VCaP (cell line): ENCODE data around the gene MAN2B2.

Experiments used
- H3K27ac ChIP-seq: fragments of 450-650 bp; 2 replicates; pipeline ENCODE4 v1.5.1; 2017
- TF ChIP-seq, protein P1 (sequence below): fragments of 450-650 bp; conservative IDR thresholded peaks from 2 replicates; pipeline ENCODE4 v1.5.1; 2017; ENCODE audit warnings: mild to moderate bottlenecking, moderate library complexity

MAN2B2 gene

DNA sequence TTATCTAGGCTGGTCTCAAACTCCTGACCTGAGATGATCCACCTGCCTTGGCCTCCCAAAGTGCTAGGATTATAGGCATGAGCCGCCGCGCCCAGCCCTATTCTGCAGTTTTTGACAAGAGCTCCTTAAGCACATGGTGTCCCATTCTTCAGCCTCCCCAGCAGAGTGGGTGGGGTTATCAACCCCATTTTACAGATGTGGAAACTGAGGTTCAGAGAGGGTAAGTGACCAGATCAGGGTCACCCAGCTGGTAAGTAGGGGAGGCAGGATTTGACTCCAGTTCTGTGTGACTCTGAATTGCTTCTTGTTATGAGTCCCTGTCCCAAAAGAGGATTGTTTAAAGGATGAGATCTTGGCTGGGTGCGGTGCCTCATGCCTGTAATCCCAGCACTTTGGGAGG is 14.5 kb downstream of the MAN2B2 start:
- TF ChIP-seq, protein P1, sequence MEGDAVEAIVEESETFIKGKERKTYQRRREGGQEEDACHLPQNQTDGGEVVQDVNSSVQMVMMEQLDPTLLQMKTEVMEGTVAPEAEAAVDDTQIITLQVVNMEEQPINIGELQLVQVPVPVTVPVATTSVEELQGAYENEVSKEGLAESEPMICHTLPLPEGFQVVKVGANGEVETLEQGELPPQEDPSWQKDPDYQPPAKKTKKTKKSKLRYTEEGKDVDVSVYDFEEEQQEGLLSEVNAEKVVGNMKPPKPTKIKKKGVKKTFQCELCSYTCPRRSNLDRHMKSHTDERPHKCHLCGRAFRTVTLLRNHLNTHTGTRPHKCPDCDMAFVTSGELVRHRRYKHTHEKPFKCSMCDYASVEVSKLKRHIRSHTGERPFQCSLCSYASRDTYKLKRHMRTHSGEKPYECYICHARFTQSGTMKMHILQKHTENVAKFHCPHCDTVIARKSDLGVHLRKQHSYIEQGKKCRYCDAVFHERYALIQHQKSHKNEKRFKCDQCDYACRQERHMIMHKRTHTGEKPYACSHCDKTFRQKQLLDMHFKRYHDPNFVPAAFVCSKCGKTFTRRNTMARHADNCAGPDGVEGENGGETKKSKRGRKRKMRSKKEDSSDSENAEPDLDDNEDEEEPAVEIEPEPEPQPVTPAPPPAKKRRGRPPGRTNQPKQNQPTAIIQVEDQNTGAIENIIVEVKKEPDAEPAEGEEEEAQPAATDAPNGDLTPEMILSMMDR, result no peak
- no peak overlapping the region for H3K27ac ChIP-seq

DNA sequence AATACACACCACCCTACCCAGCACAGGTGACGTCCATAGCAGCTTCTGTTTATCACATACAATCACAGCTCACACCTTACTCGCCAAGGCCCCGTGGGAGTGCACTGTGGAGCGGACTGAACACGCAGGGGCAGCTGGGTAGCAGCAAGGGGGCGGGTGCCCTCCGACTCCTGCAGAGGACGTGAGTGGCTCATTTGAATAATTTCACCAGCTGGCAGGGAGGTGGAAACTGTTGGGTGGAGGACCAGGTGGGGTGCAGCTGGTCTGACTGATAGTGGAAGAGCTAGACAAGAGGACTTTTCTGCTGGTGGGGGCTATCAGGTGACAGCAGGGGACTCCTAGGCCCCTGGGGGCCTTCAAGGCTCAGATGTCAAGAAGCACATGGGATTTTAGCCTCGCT is 16.3 kb downstream of the MAN2B2 start:
- TF ChIP-seq, protein P1, result no peak
- H3K27ac ChIP-seq, result no peak overlapping the region

DNA sequence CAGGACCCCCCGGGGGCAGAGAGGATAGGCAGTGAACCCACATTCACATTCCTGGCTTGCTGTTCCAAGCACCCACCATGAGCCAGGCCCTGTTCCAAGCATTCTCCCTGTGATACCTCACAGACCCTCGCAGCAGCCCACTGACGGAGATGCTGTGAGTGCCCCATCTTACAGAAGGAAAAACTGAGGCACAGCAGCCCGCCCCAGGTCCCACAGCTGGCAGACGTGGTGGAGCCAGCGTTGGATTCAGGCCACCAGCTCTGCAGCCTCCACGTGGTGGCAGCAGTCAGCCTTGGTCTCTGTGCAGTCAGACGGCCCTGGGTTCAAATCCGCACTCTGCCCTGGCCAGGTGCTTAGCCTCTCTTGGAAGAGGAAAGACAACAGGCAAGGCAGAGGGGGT is 16.8 kb downstream of the MAN2B2 start:
- TF ChIP-seq, protein P1, result no peak
- H3K27ac ChIP-seq, result no peak overlapping the region

GRCh38 chr4:6592804-6593563 is 18.0 kb downstream of the MAN2B2 start:
- TF ChIP-seq, protein P1, result no peak
- no peak overlapping the region for H3K27ac ChIP-seq

DNA sequence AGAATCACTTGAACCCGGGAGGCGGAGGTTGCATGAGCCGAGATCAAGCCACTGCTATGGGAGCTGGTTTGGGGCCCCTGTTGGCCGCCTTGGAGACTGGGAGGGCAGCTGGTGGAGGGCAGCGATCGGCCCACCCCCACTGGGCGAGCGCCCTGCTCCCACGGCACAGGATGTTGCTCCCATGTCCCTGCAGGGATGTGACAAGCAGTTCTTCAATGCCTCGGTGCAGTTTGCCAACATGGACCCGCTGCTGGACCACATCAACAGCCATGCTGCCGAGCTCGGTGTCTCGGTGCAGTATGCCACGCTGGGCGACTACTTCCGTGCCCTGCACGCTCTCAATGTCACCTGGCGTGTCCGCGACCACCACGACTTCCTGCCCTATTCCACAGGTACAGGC is 19.4 kb downstream of the MAN2B2 start:
- H3K27ac ChIP-seq, result no peak overlapping the region
- TF ChIP-seq, protein P1, result no peak

GRCh38 chr4:6594826-6595355 is 19.9 kb downstream of the MAN2B2 start:
- no peak overlapping the region for H3K27ac ChIP-seq
- TF ChIP-seq, protein P1, result no peak

DNA sequence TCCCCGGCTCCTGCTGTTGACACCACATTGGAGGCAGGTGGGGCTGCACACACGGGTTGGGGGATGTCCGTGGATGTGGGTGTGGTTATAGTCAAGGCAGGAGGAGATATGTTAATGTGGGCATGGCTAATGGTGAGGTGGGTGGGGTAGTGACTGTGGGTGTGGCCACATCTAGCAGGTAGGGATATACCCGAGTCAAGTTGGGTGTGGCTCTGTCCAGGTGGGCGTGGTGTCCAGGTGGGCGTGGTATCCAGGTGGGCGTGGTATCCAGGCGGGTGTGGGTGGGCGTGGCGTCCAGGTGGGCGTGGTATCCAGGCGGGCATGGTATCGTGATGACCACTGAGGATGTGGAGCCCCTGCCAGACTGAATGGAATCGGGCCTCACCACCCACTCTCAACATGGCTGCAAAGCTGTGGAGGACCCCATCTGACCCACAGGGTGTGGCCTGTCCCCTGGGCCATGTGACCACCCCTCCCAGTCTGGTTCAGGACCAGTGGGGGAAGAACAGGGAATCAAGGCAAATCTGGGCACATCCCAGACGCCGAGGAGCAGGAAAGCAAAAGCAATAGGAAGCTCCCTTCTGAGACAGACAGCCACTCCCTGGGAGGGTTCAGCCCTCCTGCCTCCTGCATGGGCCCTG is 21.0 kb downstream of the MAN2B2 start:
- TF ChIP-seq, protein P1, result no peak

More for the DNA sequence above, 21.0 kb downstream of the MAN2B2 start:
- H3K27ac ChIP-seq, result no peak overlapping the region
